G401 (cell line): ENCODE measurements around the gene CDH24. TPM values are rescaled to one million over a fixed set of nuclear protein-coding genes. Genes with fewer than 3 reads are reported as not detected.
"Not testable (repeated sequence)": the region's sequence is repeated elsewhere in the genome, so short reads cannot be mapped to it uniquely, and the experiment has no call there.

Experiments used
- DNase-seq: peaks from one replicate; pipeline ENCODE4 v3.0.0-alpha.2; 2015; ENCODE audit warnings: low spot score
- in situ Hi-C: cut with HindIII; loops from 2 replicates; pipeline ENCODE4 v1.10.0; 2016; ENCODE audit warnings: low sequenced_read_pairs, mixed read lengths
- total RNA-seq: library from RNA; depleted of rRNA; stranded (reverse); fragments of >200 nt; shearing (Covaris generic); gene quantifications from 2 replicates; pipeline ENCODE4 v1.2.3, GENCODE V29; 2014; rRNA removed

Gene CDH24
- total RNA-seq, 1 experiment from 2014 or later, result 8.7 TPM

GRCh38 chr14:23006544-23007419, 50.5 kb downstream of the CDH24 start:
- DNase-seq, result peak; percentile 100
- in situ Hi-C loops, result no loop called here

GRCh38 chr14:23006188-23006534, 51.2 kb downstream of the CDH24 start:
- peak; percentile 38 for DNase-seq
- in situ Hi-C loops, result no loop called here

GRCh38 chr14:23005451-23006187, 51.7 kb downstream of the CDH24 start:
- DNase-seq, result no peak
- in situ Hi-C loops, result no loop called here

GRCh38 chr14:23004274-23004673, 53.0 kb downstream of the CDH24 start:
- DNase-seq, in situ Hi-C loops: not testable (repeated sequence)

- in situ Hi-C loops, result no loop called here
- DNase-seq, result no peak
These were observed 54.7 kb downstream of the CDH24 start for GRCh38 chr14:23002592-23002991.

- in situ Hi-C loops, result no loop called here
- no peak for DNase-seq
These were observed 56.5 kb downstream of the CDH24 start for GRCh38 chr14:23000860-23001259.

GRCh38 chr14:22998329-22999012, 58.8 kb downstream of the CDH24 start:
- no peak for DNase-seq
- in situ Hi-C loops, result no loop called here

GRCh38 chr14:22997676-22998323, 59.5 kb downstream of the CDH24 start:
- no peak for DNase-seq
- in situ Hi-C loops, result no loop called here

Other genes starting within 250 kb of the CDH24 start
- gene SLC7A7, start 242.1 kb downstream of the CDH24 start, total RNA-seq, result 27.3 and 28.1 TPM in 2 replicates
- gene MRPL52, start 227.6 kb downstream of the CDH24 start, total RNA-seq, result 77.9 and 133 TPM in 2 replicates
- gene MMP14, start 220.9 kb downstream of the CDH24 start, total RNA-seq, result 294 and 298 TPM in 2 replicates
- 37.1 and 41.5 TPM in 2 replicates for gene LRP10, start 185.8 kb downstream of the CDH24 start, total RNA-seq
- not detected in 2 replicates for gene REM2, start 174.3 kb downstream of the CDH24 start, total RNA-seq
- gene RBM23, start 138.4 kb downstream of the CDH24 start, total RNA-seq, result 62.2 and 78.0 TPM in 2 replicates
- 206 and 257 TPM in 2 replicates for gene PRMT5, start 128.1 kb downstream of the CDH24 start, total RNA-seq
- gene HAUS4, start 100.4 kb downstream of the CDH24 start, total RNA-seq, result 102 and 131 TPM in 2 replicates
- 16.4 and 17.0 TPM in 2 replicates for gene AJUBA, start 75.0 kb downstream of the CDH24 start, total RNA-seq
- gene C14orf93, start 47.4 kb downstream of the CDH24 start, total RNA-seq, result 8.7 and 15.1 TPM in 2 replicates
- gene PSMB5, start 22.6 kb downstream of the CDH24 start, total RNA-seq, result 447 and 480 TPM in 2 replicates
- not detected in 2 replicates for gene PSMB11, start 15.3 kb downstream of the CDH24 start, total RNA-seq
- 80.3 and 95.3 TPM in 2 replicates for gene ACIN1, start 37.6 kb upstream of the CDH24 start, total RNA-seq
- gene C14orf119, start 38.0 kb upstream of the CDH24 start, total RNA-seq, result 53.7 and 55.2 TPM in 2 replicates
- not detected in 2 replicates for gene CIROP, start 47.5 kb upstream of the CDH24 start, total RNA-seq
- not detected in 2 replicates for gene CEBPE, start 61.7 kb upstream of the CDH24 start, total RNA-seq
- gene SLC7A8, start 126.1 kb upstream of the CDH24 start, total RNA-seq, result 14.5 and 15.9 TPM in 2 replicates
- gene RNF212B, start 180.4 kb upstream of the CDH24 start, total RNA-seq, result not detected in 2 replicates
- gene HOMEZ, start 228.6 kb upstream of the CDH24 start, total RNA-seq, result 17.5 and 25.9 TPM in 2 replicates
- gene PPP1R3E, start 245.3 kb upstream of the CDH24 start, total RNA-seq, result 3.9 and 9.6 TPM in 2 replicates
- 16.4 and 17.3 TPM in 2 replicates for gene BCL2L2, start 249.3 kb upstream of the CDH24 start, total RNA-seq